Measurements from ENCODE around the gene PIGU. TPM values are rescaled to one million over a fixed set of nuclear protein-coding genes. Genes with fewer than 3 reads are reported as not detected.
"Not testable (repeated sequence)": the region's sequence is repeated elsewhere in the genome, so short reads cannot be mapped to it uniquely, and the experiment has no call there.

PIGU gene, protein sequence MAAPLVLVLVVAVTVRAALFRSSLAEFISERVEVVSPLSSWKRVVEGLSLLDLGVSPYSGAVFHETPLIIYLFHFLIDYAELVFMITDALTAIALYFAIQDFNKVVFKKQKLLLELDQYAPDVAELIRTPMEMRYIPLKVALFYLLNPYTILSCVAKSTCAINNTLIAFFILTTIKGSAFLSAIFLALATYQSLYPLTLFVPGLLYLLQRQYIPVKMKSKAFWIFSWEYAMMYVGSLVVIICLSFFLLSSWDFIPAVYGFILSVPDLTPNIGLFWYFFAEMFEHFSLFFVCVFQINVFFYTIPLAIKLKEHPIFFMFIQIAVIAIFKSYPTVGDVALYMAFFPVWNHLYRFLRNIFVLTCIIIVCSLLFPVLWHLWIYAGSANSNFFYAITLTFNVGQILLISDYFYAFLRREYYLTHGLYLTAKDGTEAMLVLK
- 24.4 and 27.0 TPM in 2 replicates for total RNA-seq
- polyA plus RNA-seq (2012), result 24.3 TPM

DNA sequence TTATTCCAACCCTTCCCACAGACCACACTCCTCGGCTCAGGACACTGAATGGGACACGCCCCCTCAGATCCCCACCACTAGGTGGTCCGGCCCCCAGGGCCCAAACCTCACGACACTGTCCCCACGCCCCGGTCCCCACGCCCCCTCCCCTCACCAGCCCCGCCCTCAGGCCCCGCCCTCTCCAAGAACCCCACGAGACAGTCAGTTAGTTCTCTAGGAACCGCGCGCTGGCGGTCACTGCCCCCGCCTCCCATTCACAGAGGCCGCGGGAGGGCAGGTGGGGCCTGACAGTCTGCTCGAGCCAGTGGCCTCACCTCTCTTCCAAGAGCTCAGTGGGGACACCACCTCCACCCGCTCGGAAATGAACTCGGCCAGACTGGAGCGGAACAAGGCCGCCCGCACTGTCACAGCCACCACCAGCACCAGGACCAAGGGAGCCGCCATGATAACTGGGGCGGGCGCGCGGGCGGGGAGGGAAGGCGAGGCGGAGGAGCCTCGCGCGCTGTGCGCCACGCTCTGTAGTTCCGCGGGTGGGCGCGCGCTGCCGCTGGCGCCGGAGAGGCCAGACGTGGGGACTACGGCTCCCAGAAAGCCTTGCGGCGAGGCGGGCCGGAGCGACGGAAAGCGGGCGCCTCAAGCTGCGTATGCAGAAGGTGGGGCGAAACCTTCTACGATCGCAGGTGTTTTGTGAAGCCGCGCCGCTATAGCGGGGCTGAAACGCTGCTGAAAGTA lies at the start of gene PIGU:
PIGU (minus strand) TSS at position 451 of the 732 bp plus-strand sequence; CDS start at position 444, 7 bp downstream.
- DNase-seq (ENCODE audit: low read depth), result peak; percentile 96

GRCh38 chr20:34724172-34724571 lies 47.3 kb upstream of the PIGU start:
- DNase-seq (ENCODE audit: low read depth), result no peak

GRCh38 chr20:34722560-34722959 lies 45.7 kb upstream of the PIGU start:
- DNase-seq (ENCODE audit: low read depth), result not testable (repeated sequence)

GRCh38 chr20:34720266-34720665 lies 43.4 kb upstream of the PIGU start:
- peak; percentile 39 for DNase-seq (ENCODE audit: low read depth)

GRCh38 chr20:34719242-34720017 lies 42.5 kb upstream of the PIGU start:
- not testable (repeated sequence) for DNase-seq (ENCODE audit: low read depth)

DNA sequence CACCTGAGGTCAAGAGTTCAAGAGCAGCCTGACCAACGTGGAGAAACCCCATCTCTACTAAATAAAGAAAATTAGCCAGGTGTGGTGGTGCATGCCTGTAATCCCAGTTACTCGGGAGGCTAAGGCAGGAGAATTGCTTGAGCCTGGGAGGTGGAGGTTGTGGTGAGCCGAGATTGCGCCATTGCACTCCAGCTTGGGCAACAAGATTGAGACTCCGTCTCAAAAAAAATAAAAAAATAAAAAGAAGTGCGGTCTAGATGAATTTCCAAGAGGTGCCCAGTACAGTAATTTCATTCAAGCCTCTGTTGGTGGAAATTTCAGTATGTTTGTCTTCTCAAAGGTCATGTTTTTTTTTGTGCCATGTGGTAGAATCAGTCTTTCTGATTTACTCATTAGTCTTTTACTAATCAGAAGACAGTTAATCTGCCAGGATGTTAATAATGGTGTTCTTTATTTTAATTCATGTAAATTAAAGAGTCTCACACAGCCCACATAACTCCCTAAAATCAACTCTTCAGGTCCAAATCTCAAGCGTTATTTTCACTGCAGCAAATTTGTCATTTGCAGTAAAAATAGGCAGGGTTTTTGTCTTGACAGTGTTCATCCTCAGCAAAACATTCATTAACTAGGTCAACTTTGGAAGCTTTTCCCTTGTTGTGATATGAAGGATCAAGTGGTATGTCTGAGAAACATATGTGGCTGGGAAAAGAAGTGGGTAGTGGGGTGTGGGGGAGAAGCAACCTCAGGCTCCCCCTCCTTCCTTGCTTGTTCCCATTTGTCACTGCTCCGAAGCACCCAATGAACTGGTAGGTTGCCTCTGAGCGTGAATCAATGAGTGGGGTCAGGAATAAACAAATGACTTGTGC lies 40.6 kb upstream of the PIGU start:
- DNase-seq (ENCODE audit: low read depth), result no peak

DNA sequence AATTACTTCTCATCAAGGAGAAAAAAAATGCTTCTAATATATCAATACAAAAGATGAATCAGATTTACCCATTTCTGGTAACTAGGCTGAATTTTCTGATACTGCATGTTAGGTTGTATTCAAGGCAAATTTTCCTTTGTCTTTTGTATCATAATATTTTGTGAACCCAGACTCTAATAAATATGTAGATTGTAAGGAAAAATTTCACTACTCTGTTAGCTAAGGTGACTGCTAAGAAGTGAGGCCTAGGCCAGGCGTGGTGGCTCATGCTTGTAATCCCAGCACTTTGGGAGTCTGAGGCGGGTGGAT lies 40.0 kb upstream of the PIGU start:
- DNase-seq (ENCODE audit: low read depth), result no peak

DNA sequence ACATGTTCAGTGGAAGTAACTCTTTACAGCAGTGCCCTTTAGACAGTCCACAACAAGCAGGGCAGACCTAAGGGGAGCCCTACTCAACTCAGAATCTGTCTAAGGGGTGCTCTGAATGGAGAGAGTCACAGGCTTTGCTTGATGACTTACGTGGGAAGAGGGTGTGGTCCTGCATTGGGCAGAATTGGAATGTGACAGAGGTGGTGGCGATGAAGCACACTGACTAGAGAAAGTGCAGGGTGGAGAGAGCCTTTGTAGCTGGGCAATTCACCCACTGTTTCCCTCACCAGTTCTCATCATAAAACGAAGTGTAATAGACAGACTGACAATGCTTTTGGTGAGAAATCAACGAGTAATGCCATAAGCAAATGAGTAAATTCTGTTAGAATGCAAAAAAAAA lies 38.5 kb upstream of the PIGU start:
- DNase-seq (ENCODE audit: low read depth), result peak; percentile 63

GRCh38 chr20:34713944-34714515 lies 37.1 kb upstream of the PIGU start:
- DNase-seq (ENCODE audit: low read depth), result not testable (repeated sequence)

DNA sequence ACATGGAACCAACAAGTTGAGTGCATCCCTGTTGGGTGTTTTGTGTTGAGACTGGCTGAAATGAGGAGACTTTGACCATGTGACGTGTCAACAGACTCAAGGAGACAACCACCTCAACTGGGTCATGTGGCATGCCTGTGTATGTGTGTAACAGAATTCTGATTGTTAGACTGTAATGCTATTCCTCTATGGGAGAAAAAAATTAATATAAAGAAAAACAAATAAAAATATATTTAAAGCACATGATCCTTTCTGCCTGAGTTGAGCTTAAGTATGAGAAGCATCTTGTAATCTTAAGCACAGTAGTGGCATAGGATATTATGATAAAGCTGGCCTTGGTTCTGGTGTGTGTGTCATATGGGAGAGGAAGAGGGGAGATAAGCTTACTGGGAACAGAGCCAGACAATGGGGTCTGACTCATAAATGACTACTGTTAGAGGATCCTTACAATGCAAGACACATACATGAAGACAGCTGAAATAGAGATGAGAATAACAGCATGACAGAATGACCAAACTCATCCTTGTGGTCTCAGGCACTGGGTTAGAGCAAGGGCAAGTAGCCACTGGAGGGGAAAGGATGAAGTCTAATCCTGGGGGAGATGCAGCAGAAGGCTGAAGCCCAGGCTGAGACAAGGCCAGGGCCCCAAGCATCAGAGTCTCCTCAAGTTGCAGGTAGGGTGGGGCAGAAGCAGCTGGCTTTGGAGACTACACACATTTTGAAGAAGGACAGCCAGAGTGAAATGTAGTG lies 36.5 kb upstream of the PIGU start:
- DNase-seq (ENCODE audit: low read depth), result peak; percentile 94

- DNase-seq (ENCODE audit: low read depth), result no peak
These were observed 35.8 kb upstream of the PIGU start for GRCh38 chr20:34712525-34713192.

DNA sequence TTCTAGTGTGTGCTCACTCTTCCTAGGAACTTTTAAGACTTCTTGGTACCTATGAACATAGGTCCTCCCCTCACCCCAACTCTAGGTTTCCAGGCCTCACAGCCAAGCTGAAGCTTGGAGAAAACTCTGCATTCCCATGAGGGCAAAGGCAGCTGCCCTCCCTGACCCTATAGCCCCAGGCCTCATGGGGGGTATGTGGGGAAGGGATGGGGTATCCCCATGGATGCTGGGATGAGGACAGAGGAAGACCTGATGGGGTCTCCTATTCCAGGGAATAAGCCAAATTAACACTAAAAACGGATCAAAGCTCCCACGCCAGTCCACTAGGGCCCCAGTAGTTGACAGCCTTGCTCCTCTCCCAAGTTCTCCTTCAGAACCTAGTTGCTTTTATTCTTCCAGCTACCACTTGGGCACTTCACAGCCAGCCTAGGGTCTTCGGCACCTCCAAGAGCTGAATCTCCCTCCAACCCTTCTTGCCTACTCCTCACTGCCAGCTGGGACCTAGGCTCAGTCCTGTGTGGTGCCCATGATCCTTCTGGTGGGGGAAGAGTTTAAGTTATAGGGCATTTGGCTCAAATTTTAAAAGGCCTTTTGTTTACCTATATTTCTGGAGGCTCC lies 35.0 kb upstream of the PIGU start:
- DNase-seq (ENCODE audit: low read depth), result no peak

DNA sequence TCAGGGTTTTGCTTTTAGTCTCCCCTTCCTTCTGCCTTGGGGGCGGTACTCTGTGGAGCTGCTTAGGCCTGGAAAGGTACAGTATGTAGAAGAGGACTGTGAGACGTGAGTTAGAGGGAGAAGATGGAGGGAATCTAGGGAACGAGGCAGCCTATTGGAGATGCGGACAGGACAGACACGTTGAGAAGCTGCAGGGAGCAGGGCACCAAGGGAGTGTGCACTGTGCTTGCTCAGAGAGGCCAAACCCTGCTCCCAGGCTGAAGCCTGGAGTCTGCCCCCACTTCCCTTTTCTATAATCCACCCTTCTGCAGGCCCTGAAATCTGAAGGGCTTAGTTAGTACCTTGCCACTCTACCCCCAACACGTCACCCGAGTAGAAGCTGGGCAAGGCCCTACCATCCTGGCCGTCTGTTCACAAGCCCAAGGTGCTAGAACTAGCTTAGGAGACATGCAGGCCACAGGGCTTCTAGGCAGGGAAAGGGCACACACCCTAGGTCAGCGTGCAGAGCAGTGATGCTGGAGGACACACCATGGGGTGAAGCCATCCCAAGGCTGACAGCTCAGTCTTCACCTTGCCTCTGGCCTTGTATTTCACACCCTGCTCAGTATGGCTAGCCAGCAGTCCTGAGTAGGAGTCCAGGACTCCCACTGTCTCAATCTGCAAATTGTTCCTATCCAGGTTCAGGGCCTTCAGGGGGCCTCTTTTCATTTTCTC lies 34.1 kb upstream of the PIGU start:
- no peak for DNase-seq (ENCODE audit: low read depth)

- no peak for DNase-seq (ENCODE audit: low read depth)
These were observed 33.6 kb upstream of the PIGU start for GRCh38 chr20:34710568-34710839.

DNA sequence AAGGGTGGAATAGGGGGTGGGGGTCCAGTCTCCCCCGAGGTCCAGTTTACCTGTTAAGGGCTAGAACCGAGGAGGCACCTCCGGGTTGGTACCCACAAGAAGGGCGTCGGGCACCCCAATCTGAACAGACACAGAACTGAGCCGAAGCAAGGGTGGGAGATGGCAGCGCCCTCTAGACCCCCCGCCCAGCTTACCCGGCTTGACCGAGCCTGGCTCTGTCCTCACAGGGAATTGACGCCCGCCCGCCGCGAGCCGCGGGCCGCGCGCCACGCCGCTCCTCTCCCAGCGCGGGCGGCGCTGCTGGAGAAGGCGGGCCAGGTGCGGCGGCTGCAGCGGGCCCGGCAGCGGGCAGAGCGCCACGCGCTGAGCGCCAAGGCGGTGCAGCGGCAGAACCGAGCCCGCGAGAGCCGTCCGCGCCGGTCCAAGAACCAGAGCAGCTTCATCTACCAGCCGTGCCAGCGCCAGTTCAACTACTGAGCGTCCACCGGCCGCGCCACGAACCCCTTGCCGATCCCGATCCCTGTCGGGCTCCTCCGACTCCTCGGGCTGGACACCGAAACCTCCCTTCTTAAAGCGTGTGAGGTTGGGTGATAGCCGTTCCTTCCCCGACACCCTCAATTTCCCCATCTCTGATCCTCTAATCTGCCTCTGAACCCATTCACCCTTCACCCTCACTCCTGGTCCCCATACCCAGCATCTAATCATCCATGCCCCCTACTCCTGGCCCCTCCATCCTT lies 33.1 kb upstream of the PIGU start:
- DNase-seq (ENCODE audit: low read depth), result peak; percentile 47

GRCh38 chr20:34709044-34709830 lies 32.3 kb upstream of the PIGU start:
- peak; percentile 44 for DNase-seq (ENCODE audit: low read depth)

DNA sequence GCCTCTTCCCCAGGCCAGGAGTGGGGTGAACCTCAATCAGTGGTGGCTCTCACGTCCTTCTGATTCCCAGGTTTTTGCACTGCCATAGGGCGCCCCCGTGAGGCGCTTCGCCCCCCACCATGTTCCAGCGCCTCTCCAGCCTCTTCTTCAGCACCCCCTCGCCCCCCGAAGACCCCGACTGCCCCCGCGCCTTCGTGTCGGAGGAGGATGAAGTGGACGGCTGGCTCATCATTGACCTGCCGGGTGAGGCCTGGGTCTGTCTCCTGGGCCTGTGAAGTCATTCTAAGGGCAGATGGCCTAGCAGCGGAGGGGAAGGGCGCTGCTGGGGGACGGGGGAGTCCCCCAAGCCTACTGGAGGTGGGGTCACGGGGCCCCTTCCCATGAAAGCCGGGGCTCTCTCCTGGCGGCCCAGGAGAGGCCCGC lies 31.7 kb upstream of the PIGU start:
- DNase-seq (ENCODE audit: low read depth), result no peak

Data from myocyte (in vitro differentiated cells).